Measurements from ENCODE around the gene KLHL11.

The KLHL11 gene

DNA sequence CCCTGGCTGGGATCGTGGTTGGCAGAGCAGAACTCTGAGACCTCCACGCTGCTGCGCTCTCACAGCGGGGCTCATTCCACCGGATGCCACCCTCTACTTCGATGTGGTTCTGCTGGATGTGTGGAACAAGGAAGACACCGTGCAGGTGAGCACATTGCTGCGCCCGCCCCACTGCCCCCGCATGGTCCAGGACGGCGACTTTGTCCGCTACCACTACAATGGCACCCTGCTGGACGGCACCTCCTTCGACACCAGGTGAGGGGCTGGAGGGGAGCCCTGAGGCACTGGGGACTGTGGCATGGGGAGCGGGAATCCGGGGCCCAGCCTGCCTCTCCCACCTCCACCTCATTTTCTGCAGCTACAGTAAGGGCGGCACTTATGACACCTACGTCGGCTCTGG, 47.2 kb downstream of the KLHL11 start:
- no peak overlapping the region for H3K4me2 ChIP-seq (ENCODE audit: low read length)
- H2AFZ ChIP-seq: no peak overlapping the region
- TF ChIP-seq, protein P1, sequence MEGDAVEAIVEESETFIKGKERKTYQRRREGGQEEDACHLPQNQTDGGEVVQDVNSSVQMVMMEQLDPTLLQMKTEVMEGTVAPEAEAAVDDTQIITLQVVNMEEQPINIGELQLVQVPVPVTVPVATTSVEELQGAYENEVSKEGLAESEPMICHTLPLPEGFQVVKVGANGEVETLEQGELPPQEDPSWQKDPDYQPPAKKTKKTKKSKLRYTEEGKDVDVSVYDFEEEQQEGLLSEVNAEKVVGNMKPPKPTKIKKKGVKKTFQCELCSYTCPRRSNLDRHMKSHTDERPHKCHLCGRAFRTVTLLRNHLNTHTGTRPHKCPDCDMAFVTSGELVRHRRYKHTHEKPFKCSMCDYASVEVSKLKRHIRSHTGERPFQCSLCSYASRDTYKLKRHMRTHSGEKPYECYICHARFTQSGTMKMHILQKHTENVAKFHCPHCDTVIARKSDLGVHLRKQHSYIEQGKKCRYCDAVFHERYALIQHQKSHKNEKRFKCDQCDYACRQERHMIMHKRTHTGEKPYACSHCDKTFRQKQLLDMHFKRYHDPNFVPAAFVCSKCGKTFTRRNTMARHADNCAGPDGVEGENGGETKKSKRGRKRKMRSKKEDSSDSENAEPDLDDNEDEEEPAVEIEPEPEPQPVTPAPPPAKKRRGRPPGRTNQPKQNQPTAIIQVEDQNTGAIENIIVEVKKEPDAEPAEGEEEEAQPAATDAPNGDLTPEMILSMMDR (IDR thresholded peaks at IDR 0.05): no peak
- H3K79me2 ChIP-seq: no peaks in the 10 kb centered on the region
- H3K4me3 ChIP-seq (ENCODE audit: low read depth, low read length): no peak overlapping the region
- peaks cover 8% of the 10 kb centered on the region for H3K4me1 ChIP-seq
- H3K27me3 ChIP-seq (ENCODE audit: control insufficient read depth, insufficient read depth, low read length): no peaks in the 10 kb centered on the region
- no peak overlapping the region for H3K27ac ChIP-seq
- H3K9ac ChIP-seq: no peak overlapping the region
- no peaks in the 10 kb centered on the region for H3K36me3 ChIP-seq (ENCODE audit: control insufficient read depth, insufficient read depth, low read length)
- no peaks in the 10 kb centered on the region for H3K9me3 ChIP-seq (ENCODE audit: control insufficient read depth, low read length)

DNA sequence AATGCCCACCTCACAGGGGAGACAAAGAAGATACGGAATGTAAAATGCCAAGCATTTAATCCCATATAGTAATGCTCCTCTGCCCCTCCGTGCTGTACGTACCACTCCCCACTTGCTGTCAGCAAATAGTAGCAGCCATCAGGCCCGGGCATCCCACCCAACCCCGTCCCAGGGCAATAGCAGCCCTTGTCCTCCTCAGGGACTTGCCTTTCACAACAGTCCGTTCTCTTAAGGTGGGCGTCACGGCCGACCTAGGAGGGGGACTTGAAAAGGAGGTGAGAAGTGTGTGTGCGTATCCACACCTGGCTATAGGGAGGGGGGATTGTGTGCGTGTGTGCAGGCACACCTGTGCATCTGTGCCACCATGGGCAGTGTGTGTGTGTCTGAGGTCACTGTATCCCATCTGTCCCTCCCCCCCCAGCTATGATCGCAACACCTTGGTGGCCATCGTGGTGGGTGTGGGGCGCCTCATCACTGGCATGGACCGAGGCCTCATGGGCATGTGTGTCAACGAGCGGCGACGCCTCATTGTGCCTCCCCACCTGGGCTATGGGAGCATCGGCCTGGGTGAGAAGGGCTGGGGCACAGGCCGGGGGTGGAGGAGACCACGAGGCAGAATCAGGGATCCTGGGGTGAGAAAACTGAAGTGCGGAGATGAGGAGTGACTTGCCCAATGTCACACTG, 48.4 kb downstream of the KLHL11 start:
- H3K4me2 ChIP-seq (ENCODE audit: low read length): no peak overlapping the region
- H2AFZ ChIP-seq: no peak overlapping the region
- H3K36me3 ChIP-seq (ENCODE audit: control insufficient read depth, insufficient read depth, low read length): no peaks in the 10 kb centered on the region
- no peak overlapping the region for H3K9ac ChIP-seq
- H3K9me3 ChIP-seq (ENCODE audit: control insufficient read depth, low read length): no peaks in the 10 kb centered on the region
- no peaks in the 10 kb centered on the region for H3K79me2 ChIP-seq
- H3K27me3 ChIP-seq (ENCODE audit: control insufficient read depth, insufficient read depth, low read length): no peaks in the 10 kb centered on the region
- H3K4me3 ChIP-seq (ENCODE audit: low read depth, low read length): no peak overlapping the region
- H3K4me1 ChIP-seq: peaks cover 8% of the 10 kb centered on the region
- TF ChIP-seq, protein P1 (IDR thresholded peaks at IDR 0.05): no peak
- no peak overlapping the region for H3K27ac ChIP-seq

DNA sequence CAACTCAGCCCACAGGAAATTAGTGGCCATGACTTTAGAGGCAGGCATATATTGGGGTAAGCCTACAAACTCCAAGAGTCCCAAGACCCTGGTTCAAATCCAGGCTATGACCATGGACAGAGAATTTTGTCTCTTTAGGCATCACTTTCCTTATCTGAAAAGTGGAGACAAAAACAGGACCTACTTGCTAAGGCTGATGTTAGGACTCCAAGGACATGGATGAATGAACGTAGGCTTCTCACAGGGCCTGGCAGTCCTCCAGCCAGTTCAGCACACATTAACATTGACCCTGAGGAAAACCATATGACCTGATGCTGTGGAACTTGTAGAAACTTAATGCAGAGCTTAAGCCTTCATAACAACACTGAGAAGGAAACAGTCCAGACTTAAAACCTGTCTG, 51.0 kb downstream of the KLHL11 start:
- H3K79me2 ChIP-seq: no peaks in the 10 kb centered on the region
- H3K4me1 ChIP-seq: peaks cover 12% of the 10 kb centered on the region
- no peaks in the 10 kb centered on the region for H3K36me3 ChIP-seq (ENCODE audit: control insufficient read depth, insufficient read depth, low read length)
- H3K27ac ChIP-seq: peak overlapping the region; percentile 48
- H3K4me2 ChIP-seq (ENCODE audit: low read length): peak overlapping the region; percentile 80
- no peaks in the 10 kb centered on the region for H3K9me3 ChIP-seq (ENCODE audit: control insufficient read depth, low read length)
- H3K27me3 ChIP-seq (ENCODE audit: control insufficient read depth, insufficient read depth, low read length): no peaks in the 10 kb centered on the region
- TF ChIP-seq, protein P1 (IDR thresholded peaks at IDR 0.05): no peak
- H3K4me3 ChIP-seq (ENCODE audit: low read depth, low read length): no peak overlapping the region
- H2AFZ ChIP-seq: peak overlapping the region; percentile 16
- no peak overlapping the region for H3K9ac ChIP-seq

DNA sequence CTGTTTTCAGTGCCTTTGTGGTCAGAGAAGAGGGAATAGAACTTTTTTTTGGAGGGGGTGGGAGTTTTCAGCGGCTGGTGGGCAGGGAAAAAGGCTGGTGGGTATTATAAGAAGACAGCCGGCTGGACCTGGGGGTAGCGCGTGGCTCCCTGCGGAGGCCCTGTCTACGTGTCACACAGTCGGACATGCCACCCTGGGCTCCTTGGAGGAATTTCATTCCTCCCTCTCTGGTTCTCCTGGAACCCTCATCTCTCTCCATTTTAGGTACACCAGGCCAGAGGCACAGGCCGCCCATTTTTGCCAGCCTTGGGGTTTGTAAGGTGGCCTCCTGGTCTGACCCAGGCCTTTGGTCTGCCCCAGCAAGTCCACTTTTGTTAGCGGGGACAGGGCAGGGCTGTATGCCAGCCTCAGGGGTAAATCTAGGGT, 51.5 kb downstream of the KLHL11 start:
- peak overlapping the region; percentile 99 for H2AFZ ChIP-seq
- H3K9ac ChIP-seq: no peak overlapping the region
- H3K27me3 ChIP-seq (ENCODE audit: control insufficient read depth, insufficient read depth, low read length): no peaks in the 10 kb centered on the region
- H3K36me3 ChIP-seq (ENCODE audit: control insufficient read depth, insufficient read depth, low read length): no peaks in the 10 kb centered on the region
- peak overlapping the region; percentile 74 for H3K4me3 ChIP-seq (ENCODE audit: low read depth, low read length)
- no peaks in the 10 kb centered on the region for H3K9me3 ChIP-seq (ENCODE audit: control insufficient read depth, low read length)
- peaks cover 12% of the 10 kb centered on the region for H3K4me1 ChIP-seq
- H3K4me2 ChIP-seq (ENCODE audit: low read length): peak overlapping the region; percentile 80
- peak overlapping the region; percentile 70 for H3K27ac ChIP-seq
- no peaks in the 10 kb centered on the region for H3K79me2 ChIP-seq
- TF ChIP-seq, protein P1 (IDR thresholded peaks at IDR 0.05): no peak

DNA sequence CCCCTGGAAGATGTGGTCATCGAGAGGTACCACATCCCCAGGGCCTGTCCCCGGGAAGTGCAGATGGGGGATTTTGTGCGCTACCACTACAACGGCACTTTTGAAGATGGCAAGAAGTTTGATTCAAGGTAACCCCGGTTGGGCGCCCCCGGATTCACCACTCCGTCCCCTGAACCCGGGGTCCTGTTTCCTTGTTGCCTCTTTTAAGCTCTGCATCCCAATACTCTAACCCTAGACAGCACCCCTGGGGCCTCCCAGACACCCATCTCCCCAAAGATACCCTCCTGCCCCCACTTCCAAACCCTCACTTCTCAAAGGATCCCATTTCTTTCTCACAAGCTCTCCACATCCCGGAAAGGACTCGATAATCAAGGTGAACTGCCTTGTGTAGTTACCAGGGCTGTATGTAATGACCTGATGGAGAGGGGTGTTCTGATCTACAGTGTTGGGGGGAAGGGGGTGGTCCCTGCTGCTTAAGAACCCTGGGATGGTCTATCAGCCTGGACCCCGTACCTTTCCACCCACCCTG, 52.0 kb downstream of the KLHL11 start:
- Histone ChIP-seq H3K9ac (peak overlapping the region; percentile 37), H3K4me2 (ENCODE audit: low read length) (peak overlapping the region; percentile 80), H3K4me1 (peaks cover 12% of the 10 kb centered on the region), H3K36me3 (ENCODE audit: control insufficient read depth, insufficient read depth, low read length) (no peaks in the 10 kb centered on the region), H3K27me3 (ENCODE audit: control insufficient read depth, insufficient read depth, low read length) (no peaks in the 10 kb centered on the region), H3K4me3 (ENCODE audit: low read depth, low read length) (peak overlapping the region; percentile 74), H3K9me3 (ENCODE audit: control insufficient read depth, low read length) (no peaks in the 10 kb centered on the region), H3K79me2 (no peaks in the 10 kb centered on the region), H2AFZ (peak overlapping the region; percentile 99), H3K27ac (peak overlapping the region; percentile 70)
- TF ChIP-seq, protein P1 (IDR thresholded peaks at IDR 0.05): no peak

Data from parathyroid adenoma (tissue), 2 donors.